Measurements from ENCODE around the gene TIA1.

- TF ChIP-seq POLR2A (IDR thresholded peaks at IDR 0.05; ENCODE audit: low read length) = no peak
- no peak for TF ChIP-seq GATA1 (IDR thresholded peaks at IDR 0.05; ENCODE audit: low read depth, low read length)
Measured at GRCh38 chr2:70226781-70227180, 21.6 kb downstream of the TIA1 start.
